GM12872 (cell line): ENCODE results near the gene ATP8A1.

Source experiments
- TF ChIP-seq, protein P1 (sequence below): IDR thresholded peaks from 3 replicates; pipeline ENCODE4 v1.5.1; 2011; ENCODE audit warnings: low read depth, mild to moderate bottlenecking, low read length, moderate library complexity; ENCODE audit not compliant: insufficient read depth

Gene ATP8A1

DNA sequence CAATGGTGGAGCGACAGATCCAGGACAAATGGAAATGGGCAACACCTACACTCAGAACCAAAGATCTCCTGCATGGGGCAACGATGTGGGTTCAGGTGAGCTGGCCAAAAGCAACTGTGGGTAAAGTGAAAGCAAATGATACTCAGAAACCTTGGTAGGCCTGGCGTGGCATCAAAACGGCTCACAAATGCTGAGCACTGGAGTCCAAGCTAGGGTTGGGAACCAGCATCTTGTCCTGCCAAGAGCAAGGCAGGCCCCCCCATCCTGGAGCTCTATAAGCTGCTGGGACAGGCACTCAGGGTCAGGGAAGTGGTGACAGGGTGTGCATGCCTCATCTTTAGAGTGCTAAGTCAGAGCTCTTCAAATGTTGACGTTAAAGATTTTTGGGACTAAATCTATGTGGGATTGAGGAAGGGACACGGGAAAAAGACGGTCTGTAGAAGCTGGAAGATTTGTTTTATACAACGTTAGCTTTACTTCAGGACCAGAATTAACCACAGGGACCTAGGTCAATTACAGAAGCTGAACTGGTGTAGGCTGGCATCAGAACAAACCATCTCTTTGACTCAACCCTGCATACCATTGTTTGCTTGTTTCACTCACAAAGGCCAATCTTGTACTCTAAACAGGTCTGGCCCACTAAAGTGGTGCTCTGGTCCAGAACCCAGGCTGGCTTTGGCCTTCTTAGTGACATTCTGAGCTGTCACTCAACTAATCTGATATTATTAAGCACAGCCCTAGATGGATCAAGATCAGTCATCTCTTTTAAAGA, 10.7 kb downstream of the ATP8A1 start:
- TF ChIP-seq, protein P1, sequence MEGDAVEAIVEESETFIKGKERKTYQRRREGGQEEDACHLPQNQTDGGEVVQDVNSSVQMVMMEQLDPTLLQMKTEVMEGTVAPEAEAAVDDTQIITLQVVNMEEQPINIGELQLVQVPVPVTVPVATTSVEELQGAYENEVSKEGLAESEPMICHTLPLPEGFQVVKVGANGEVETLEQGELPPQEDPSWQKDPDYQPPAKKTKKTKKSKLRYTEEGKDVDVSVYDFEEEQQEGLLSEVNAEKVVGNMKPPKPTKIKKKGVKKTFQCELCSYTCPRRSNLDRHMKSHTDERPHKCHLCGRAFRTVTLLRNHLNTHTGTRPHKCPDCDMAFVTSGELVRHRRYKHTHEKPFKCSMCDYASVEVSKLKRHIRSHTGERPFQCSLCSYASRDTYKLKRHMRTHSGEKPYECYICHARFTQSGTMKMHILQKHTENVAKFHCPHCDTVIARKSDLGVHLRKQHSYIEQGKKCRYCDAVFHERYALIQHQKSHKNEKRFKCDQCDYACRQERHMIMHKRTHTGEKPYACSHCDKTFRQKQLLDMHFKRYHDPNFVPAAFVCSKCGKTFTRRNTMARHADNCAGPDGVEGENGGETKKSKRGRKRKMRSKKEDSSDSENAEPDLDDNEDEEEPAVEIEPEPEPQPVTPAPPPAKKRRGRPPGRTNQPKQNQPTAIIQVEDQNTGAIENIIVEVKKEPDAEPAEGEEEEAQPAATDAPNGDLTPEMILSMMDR: no peak

DNA sequence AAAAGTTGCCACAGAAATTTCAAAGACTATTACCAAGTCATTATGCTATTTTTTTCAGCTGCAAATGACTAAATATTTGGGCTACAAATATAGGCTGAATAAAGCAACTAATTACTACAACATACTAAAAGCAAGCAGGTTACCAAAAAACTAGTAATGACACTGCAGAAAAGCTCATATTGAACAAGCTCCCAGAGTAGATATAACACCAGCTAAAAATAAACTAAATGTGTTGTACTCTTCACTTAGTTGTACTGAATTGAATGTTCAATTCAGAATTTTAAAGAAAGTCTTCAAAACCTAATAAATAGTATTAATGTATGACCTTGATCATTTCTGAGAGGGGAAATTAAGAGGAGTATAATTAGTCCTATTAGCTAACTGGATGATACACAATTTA, 12.0 kb downstream of the ATP8A1 start:
- TF ChIP-seq, protein P1: no peak

DNA sequence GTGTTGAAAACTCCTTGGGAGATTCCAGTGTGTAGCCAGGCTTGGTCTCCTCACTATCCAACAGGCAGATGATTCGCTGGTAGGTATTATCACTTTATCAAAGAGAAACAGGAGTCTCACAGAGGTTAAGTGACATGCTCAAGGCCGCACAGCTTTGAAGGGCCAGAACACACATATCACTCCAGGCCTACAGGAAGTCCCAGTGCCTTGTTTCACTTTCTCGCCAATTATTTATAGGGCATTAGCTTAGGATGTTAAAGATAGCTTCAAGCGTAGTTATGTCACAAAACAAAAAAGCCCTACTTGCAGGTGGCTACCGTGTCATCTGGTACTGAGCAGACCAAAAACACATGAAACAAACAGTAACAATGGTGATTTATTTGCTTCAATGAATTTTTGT, 13.2 kb downstream of the ATP8A1 start:
- TF ChIP-seq, protein P1: no peak

DNA sequence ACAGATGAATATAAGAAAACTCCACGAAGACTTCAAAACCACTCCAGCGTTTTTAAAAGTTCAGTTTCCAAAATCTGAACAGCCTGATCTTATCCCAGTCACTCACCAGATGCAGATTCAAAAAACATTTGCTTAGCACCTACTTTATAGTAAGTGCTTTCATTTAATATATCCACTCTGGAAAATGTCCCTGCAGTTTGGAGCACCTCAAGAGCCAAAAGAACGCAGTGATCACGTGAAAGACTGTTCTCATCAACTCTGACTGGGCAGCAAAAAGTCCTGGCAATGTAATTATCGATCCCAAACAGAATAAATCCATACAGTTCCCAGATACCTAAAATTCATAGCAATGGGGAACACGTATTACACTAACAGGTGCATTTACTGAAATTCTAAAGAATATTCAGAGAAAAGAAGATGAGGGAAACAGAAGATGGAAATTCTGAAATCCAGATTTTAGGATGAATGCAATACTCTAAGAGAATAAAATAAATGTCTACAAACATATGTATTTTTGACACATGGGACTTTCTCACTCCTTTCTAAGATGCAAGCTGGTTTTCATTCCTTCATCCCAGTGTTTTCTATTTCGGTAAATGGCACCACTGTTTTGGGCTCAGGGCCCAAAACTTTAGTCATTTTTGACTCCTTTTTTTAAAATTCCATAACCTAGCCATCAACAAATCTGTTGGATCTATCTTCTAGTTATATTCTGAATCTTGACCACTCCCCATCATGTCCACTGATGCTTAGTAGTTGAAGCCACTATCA, 13.9 kb downstream of the ATP8A1 start:
- TF ChIP-seq, protein P1: no peak

DNA sequence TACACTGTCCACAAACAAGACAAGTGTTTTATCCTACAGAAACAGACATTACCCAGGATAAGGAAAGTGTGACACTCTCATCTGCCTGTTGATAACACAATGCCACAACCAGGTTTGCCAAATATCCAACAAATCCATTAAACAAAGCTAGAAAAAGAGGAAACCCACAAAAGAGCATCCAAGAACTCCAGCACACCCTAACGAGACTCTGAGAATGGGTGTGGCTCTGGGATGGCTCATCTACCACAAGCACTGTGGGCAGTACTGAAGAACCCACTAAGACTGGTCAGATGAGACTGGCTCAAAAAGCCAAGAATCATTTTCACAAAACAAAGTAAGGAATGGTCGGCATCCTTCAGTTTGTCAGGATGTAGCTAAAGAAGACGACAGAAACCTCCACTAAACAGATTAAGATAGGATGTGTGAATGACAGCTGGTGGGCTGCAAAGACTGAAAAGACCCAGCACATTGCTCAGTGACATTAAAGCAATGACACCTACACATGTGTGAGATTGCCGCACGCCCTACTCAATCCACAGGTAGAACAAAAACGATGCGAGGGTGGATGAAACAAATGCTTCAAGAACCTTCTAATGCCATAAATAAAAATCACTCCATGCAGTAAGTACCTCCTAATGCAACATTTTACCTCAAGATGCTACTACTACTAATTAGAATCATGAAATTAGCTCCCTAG, 14.7 kb downstream of the ATP8A1 start:
- TF ChIP-seq, protein P1: no peak

DNA sequence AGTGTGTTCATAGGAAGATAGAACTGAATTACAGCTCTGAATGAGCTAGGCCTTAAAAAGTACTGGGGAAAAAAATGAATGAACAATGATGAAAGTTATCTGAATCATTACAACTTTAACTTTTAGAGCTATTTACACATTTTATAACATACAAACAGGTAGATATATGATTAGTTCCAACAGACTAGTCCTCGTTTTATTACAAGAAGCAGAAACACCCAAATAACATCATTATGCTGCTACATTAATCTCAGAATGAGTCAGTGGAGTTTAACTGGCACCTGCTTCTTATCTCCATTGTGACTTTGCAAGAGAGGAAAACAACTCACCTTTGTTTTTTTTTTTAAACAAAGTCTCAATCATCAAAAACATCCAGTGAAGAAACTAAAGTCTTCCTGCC, 15.2 kb downstream of the ATP8A1 start:
- TF ChIP-seq, protein P1: no peak

DNA sequence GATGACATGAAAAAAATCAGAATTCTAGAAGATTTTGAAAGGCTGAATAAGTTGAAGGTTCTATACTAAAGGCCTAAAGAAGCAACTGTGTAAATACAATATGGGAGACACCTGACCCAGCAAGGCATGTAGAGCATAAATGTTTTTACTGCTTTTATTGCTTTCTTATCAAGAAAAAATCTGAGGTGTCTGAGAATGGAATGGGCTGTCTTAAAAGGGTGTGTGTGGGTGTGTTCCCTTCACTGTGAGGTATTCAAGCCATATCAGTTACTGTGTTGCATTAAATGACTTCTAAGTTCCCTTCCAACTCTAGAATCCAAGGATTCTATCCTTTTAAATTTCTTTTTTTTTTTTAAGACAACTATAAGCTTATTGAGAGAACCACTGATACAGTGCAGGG, 15.7 kb downstream of the ATP8A1 start:
- TF ChIP-seq, protein P1: no peak
